ENCODE data around the gene SERPINA1.
"Not testable (repeated sequence)": the region's sequence is repeated elsewhere in the genome, so short reads cannot be mapped to it uniquely, and the experiment has no call there.

Gene SERPINA1

GRCh38 chr14:94368956-94369355 lies 19.4 kb downstream of the SERPINA1 start:
- no peak for DNase-seq

- no peak for DNase-seq
Measured at GRCh38 chr14:94368243-94368590, 20.2 kb downstream of the SERPINA1 start.

- DNase-seq: no peak
Measured at GRCh38 chr14:94367347-94368242, 20.8 kb downstream of the SERPINA1 start.

- no peak for DNase-seq
Measured at GRCh38 chr14:94366146-94366915, 22.1 kb downstream of the SERPINA1 start, which contains the start of gene SERPINA2. Gene SERPINA2, minus strand, starts transcription at chr14:94366698.

GRCh38 chr14:94365624-94366023 lies 22.8 kb downstream of the SERPINA1 start:
- no peak for DNase-seq

- DNase-seq: no peak
Measured at GRCh38 chr14:94364964-94365363, 23.4 kb downstream of the SERPINA1 start.

GRCh38 chr14:94364037-94364436 lies 24.4 kb downstream of the SERPINA1 start:
- DNase-seq: no peak

GRCh38 chr14:94363151-94363624 lies 25.2 kb downstream of the SERPINA1 start:
- no peak for DNase-seq

- no peak for DNase-seq
Measured at GRCh38 chr14:94362614-94363133, 25.7 kb downstream of the SERPINA1 start.

- DNase-seq: no peak
Measured at GRCh38 chr14:94361682-94362081, 26.7 kb downstream of the SERPINA1 start.

GRCh38 chr14:94360945-94361565 lies 27.3 kb downstream of the SERPINA1 start:
- no peak for DNase-seq

GRCh38 chr14:94357166-94357565 lies 31.2 kb downstream of the SERPINA1 start:
- no peak for DNase-seq

GRCh38 chr14:94356379-94357056 lies 31.9 kb downstream of the SERPINA1 start:
- DNase-seq: no peak

- no peak for DNase-seq
Measured at GRCh38 chr14:94355191-94355794, 33.1 kb downstream of the SERPINA1 start.

GRCh38 chr14:94354638-94355185 lies 33.7 kb downstream of the SERPINA1 start:
- no peak for DNase-seq

- DNase-seq: not testable (repeated sequence)
Measured at GRCh38 chr14:94354190-94354589, 34.2 kb downstream of the SERPINA1 start.

- DNase-seq: no peak
Measured at GRCh38 chr14:94349276-94349675, 39.1 kb downstream of the SERPINA1 start.

GRCh38 chr14:94348836-94349235 lies 39.6 kb downstream of the SERPINA1 start:
- no peak for DNase-seq

GRCh38 chr14:94346841-94347240 lies 41.6 kb downstream of the SERPINA1 start:
- no peak for DNase-seq

GRCh38 chr14:94346065-94346786 lies 42.2 kb downstream of the SERPINA1 start:
- not testable (repeated sequence) for DNase-seq

Data from bone marrow (tissue), 2 donors.